Activated CD4-positive, CD25-positive, alpha-beta regulatory T cell (primary cell): Measurements from ENCODE around the gene COQ8A.

ENCODE experiments used
- DNase-seq, 4 experiments: peaks; one replicate each; lab custom pipeline; 2025; lab: John Stamatoyannopoulos, UW

Gene COQ8A

GRCh38 chr1:226973898-226974543 is 33.9 kb downstream of the COQ8A start:
- no peak for DNase-seq

GRCh38 chr1:226974544-226975258 is 34.6 kb downstream of the COQ8A start:
- no peak for DNase-seq

GRCh38 chr1:226975259-226976250 is 35.5 kb downstream of the COQ8A start:
- DNase-seq, result no peak

- DNase-seq, result no peak
Measured at GRCh38 chr1:226976276-226976977, 36.3 kb downstream of the COQ8A start.

- DNase-seq, result no peak
Measured at GRCh38 chr1:226976978-226977642, 37.0 kb downstream of the COQ8A start.

GRCh38 chr1:226977643-226978431 is 37.7 kb downstream of the COQ8A start:
- no peak for DNase-seq

GRCh38 chr1:226978432-226979114 is 38.5 kb downstream of the COQ8A start:
- no peak for DNase-seq

GRCh38 chr1:226979115-226979516 is 39.0 kb downstream of the COQ8A start:
- DNase-seq, result no peak

GRCh38 chr1:226979517-226980121 is 39.5 kb downstream of the COQ8A start:
- DNase-seq, result no peak

GRCh38 chr1:226980122-226980560 is 40.0 kb downstream of the COQ8A start:
- no peak for DNase-seq

DNA sequence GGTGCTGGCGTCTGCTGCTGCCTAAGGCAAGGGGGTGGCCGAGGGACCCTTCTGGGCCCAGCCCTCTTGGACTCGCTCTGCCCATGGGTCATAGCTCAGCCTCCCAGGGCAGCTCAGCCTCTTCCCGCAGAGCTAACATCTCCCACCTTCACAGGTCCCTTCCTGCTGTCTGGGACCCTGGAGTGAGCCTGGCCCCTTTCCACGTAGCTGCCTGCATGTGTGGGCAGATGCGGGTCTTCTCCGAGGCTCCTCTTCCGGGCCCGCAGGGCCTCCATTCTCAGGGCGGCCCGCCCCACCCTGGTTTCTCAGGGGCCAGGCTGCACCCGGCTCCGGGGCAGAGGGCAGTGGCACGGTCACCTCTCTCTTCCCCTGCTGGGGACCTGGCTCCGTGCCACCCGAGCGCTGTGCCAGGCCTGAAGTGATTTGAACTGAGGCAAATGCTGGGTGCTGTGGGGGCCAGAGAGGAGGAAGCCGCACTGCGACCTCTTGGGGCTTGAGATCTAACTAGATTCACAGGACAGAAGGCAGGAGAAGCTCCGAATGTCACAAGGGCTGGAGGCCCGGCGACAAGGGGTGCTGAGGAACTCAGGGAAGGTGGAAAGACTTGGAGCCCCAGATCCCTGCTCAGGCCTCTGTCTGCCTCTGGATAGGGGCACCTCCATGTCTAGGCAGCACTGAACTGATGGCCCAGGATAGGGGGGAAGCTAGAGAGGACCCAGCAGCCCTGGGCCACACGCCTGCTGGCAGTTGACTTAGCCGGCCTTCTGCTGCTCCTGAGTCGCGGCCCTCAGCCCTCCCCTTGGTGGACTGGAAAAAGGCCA is 40.7 kb downstream of the COQ8A start:
- DNase-seq, result no peak

- DNase-seq, result no peak
Measured at GRCh38 chr1:226981386-226981817, 41.3 kb downstream of the COQ8A start.

DNA sequence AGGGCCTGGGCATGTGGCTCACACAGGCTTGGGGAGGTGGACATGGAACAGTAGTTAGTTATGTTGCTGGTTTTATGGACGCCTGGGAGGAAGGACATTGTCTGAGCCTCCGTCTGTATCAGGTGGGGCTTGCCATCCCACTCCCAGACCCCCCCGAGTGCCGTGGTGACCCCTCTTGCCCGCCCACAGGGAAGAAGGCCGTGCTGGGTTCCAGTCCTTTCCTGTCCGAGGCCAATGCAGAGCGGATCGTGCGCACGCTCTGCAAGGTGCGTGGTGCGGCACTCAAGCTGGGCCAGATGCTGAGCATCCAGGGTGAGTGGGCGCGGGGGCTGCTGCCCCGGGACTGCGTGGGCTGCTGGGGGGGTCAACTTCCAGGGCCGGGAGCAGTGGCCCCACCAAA is 41.7 kb downstream of the COQ8A start:
- DNase-seq, result no peak

- DNase-seq, result no peak
Measured at GRCh38 chr1:226982451-226983177, 42.5 kb downstream of the COQ8A start.

DNA sequence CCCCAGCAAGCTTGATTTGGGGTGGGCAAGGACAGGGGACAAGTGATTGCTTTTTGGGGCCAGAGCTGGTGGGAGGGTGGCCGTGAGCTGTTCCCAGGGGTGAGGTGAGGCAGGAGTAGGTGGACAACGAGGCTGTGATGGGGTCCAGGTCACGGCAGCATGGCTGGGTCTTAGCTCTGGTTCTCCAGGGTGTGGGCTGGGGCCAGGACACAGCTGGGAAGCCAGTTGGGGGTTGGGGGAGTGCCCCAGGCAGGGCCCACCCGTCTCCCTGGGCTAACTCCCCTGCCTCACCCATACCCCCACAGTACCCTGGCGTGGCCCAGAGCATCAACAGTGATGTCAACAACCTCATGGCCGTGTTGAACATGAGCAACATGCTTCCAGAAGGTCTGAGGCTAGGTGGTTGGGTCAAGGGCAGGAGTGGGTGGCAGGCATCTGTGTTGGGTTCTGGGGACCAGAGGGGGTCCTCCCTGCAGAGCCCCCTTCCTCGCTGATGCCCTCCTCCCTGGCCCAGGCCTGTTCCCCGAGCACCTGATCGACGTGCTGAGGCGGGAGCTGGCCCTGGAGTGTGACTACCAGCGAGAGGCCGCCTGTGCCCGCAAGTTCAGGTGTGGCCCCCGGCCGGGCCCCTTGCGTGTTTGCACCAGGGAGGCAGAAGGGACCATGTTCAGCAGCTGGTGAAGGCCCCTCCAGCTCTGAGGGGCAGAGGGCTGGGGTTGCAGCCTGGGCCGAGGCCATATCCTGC is 43.3 kb downstream of the COQ8A start:
- DNase-seq, result no peak

DNA sequence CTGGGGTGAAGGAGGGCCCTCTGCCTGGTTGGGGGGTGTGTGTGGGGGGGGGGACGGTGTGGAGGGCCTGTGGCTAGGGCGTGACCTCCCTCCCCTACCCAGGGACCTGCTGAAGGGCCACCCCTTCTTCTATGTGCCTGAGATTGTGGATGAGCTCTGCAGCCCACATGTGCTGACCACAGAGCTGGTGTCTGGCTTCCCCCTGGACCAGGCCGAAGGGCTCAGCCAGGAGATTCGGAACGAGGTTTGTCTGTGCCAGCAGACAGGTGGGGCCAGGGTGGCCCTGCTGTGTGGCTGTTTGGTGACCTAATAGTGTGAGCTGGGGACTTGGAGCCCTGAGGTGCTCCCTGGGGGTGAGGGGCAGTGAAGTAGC is 43.9 kb downstream of the COQ8A start:
- DNase-seq, result no peak
